Muscle of back (tissue), 11 donors: Measurements from ENCODE around the gene NDUFB4. TPM values are rescaled to one million over a fixed set of nuclear protein-coding genes. Genes with fewer than 3 reads are reported as not detected.
"Not testable (repeated sequence)": the region's sequence is repeated elsewhere in the genome, so short reads cannot be mapped to it uniquely, and the experiment has no call there.

ENCODE experiments used
- DNase-seq, 3 donors: peaks; one replicate each; pipeline versions ENCODE4 v3.0.0 to v3.0.0-alpha.2; 2013
- polyA plus RNA-seq, 10 donors: library from polyadenylated mRNA; unstranded; fragments of 120-200 nt; gene quantifications; one replicate each; pipeline ENCODE4 v1.2.1, GENCODE V29; 2013; ENCODE audit not compliant: insufficient read length in 10 of 10

The NDUFB4 gene
- polyA plus RNA-seq, 10 donors: 150 to 178 (median 163) TPM

DNA sequence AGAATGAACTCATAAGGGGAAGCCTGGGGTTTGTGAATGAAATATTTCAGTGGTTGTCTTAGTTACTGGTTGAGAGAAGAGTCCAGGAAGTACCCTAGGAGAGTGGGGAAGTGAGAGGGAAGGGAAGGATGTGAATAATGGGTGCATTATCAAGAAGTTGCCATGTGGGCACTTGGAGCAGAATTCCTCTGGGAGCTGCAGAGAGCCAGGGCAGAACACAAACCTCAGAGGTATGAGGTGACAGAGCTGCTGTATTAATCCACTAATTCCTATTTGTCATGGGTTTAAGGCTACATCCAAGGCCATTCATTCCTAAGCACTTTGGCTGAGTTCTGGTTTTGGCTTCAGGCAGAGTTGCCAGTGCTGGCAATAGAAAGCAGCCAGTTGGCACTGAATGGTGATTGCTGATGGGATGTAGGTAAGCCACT lies 29.0 kb downstream of the NDUFB4 start:
- no peak for DNase-seq

DNA sequence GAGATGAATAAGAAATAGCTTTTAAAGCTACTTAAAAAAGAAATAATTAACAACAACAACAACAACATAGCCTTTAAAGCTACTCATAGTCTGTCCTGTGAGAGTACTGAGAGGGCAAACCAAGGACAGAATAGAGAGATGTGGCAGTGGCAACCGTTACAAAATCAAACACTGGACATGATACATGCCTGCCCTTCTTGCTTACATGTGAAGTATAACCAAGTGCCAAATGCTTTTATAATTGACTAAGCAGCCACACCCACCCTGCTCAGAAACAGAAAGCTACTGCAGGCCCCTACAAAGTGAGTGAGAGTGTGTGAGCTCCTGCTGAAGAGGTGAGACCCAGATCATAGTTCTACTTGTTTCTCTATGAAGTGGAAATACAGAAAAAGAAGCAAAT lies 38.4 kb downstream of the NDUFB4 start:
- no peak for DNase-seq

DNA sequence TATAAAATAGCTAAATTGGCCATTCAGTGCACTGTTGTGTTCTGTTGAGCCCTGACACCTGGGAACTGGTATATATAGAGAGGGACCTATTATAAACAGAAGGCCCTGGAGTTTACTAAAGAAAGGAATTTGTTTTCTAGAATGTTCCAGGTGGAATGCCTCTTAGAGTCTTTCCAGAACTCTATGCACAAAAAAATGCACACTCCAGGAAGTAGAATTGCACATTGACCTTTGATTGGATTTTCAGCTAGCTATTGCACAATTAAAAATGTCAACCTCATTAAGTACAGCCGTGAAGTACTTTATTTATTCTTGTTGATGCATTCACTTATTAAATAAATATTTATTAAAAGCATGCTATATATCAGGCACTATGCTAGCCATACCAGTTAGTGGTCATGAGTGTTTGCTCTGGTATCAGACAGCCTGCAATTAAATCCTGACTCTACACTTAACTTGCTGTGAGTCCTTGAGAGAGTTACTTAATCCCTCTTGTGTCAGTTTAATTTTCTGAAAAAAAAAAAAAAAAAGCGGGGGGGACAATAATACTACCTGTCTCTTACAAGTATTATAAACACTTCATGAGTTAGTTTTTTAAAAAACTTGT lies 40.8 kb downstream of the NDUFB4 start:
- DNase-seq: no peak

DNA sequence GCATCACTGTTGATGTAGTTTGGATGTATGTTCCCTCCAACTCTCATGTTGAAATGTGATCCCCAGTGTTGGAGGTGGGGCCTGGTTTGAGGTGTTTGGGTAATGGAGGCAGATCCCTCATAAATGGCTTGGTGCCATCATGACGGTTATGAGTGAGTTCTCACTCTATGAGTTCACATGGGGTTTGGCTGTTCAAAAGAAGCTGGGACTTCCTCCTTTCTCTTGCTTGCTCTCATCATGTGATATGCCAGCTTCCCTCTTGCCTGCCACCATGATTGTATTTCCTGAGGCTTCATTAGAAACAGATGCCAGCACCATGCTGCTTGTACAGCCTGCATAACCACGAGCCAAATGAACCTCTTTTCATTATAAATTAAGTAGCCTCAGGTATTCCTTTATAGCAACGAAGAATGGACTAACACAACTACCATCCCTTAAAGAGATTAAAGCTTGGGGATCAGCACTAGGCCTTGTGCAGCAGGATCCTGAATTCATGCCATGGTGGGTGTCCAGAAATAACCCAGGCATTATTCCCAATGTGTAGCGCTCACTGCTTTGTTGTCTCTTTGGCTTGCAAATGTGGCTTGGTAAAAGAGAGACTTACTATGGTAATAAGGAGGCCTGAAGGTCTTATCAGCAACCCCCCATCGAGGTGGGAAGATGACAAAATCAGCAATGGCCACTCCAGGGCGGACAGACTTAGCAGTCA lies 41.9 kb downstream of the NDUFB4 start:
- no peak for DNase-seq

DNA sequence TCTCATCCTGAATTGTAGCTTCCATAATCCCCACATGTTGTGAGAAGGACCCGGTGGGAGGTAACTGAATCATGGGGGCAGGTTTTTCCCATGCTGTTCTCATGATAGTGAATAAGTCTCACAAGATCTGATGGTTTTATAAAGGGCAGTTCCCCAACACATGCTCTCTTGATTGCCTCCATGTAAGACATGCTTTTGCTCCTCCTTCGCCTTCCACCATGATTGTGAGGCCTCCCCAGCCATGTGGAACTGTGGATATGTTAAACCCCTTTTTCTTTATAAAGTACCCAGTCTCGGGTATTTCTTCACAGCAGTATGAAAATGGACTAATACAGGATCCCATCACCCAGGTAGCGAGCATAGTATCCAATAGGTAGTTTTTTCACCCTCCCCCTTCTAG lies 42.7 kb downstream of the NDUFB4 start:
- DNase-seq: not testable (repeated sequence)

DNA sequence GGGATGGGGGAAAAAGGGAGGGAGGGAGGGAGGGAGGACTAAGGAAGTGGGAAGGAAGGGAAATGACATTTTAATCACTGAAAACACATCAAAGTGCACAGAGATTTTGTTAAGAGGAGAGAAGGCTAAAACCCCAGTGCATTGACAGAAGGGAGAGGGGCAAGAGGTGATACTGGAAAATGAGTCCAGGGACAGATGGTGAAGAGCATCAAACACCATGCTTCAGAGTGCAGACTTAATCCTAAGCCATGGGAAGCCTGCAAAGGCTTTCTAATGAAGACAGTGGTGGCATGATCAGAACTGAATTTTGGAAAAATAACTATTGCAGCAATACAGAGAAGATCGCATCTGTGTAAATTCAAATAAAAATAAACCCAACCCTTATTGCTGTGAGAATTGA lies 44.1 kb downstream of the NDUFB4 start:
- no peak for DNase-seq

DNA sequence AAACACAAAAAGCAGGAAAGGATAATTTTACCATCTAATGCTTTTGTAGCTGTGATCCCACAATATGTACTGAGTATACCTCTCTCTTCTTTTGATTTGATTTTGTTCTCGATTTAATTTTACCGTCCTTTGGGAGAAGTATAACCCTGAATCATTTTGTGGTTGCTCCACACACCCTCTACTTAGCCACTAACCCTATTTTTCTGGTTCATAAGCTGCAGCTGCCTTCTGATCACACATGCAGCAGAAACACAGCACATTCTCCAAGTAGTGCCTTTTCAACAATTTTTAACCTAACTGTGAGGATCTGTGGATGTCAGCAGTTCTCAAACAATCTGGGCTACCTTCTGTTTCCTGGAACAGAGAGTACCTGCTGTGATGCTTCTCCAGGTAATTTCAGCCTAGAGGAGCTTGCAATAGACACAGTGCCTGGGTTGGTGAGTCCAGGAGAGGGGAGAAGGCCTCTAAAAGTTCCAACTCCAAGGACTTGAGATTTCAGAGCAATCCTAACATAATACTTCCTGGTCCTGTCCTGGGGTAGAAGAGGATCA lies 45.6 kb downstream of the NDUFB4 start:
- DNase-seq: no peak

DNA sequence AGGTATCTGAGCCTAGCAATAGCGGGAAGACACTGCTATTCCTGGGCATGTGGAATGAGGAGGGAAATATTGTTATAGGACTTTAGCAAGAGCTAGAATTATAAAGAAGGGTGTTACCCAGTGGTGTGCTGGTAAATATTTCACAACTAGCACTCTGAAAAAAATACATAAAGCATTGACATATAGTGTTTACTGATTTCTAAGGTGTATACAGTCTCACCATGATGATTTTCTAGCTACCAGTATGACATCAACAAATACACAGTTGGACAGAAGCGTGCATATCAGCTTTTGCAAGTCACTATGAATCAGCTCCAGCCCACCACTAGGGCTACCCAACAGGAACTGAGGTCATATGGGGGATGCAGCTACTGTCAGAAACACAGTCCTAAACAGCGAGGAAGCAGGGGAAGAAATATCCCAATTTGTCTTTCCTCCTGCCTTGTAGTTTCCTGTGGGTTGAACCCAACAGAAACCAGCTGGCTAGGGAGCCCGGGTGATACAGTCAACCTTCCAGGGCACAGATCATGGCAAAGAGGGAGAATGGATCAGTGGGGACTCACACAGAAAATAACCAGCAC lies 46.3 kb downstream of the NDUFB4 start:
- DNase-seq: no peak

DNA sequence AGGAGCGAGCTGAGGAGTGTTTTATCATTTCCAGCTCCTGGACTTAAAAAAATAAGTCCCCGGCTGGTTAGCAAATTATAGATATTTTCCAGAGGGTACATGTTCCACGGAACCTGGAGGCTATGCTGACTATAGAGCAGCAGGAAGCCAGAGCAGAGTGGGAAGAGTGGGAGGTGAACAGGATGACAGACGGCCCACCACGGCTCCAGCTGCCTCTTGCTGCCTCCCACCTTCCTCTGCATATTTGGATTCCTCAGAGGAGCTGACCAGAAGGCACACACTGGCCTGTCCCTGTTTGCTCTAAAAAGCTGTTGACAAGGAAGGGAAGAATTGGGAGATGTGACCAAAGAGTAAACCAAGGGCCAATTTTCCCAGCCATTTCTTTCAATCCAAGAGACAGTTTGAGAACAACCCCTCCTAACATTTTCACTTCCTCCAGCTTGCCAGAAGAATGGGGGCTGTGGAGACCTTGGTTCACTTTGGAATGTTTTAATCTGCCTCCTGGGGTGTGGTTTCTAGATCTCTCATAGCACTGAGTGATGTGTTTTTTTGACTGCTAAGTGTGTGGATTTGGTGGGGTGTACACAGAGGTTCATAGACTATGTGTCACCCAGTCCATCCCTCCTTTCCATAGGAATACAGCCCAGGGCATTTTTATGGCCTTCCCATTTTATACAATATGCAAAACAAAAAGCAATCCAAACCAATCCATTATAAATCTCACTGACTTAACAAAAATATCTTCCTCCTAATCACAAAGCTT lies 49.1 kb downstream of the NDUFB4 start:
- no peak for DNase-seq

DNA sequence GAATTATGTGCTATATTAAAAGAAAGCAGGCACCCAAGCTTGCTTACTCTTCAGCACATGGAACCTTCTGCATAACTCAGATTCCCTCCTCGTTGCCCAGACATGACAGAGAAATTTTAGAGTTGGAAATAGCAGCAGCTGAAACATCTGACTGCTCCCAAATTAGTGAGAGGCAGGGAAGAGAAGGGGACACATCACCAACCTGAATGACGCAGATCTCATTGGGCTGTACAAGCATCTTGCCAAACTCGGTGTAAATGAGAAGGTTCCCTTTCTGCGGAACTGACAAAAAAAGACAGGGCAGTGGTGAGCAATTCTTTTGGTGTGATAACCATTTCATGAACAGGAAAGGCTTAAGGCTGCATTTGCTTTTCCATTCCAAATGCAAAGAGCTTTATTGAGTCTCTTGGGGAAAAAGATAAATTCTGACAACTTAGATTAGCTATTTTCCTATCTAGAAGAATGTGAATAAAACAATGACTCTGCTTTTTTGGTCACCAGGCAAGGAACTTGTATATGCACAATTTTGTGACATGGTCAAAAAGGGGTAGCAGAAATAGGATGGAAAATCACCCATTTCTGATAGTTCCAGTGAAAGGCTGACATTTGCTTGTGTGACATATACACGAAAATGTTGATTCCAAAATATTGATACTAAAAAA lies 50.8 kb downstream of the NDUFB4 start:
- no peak for DNase-seq

DNA sequence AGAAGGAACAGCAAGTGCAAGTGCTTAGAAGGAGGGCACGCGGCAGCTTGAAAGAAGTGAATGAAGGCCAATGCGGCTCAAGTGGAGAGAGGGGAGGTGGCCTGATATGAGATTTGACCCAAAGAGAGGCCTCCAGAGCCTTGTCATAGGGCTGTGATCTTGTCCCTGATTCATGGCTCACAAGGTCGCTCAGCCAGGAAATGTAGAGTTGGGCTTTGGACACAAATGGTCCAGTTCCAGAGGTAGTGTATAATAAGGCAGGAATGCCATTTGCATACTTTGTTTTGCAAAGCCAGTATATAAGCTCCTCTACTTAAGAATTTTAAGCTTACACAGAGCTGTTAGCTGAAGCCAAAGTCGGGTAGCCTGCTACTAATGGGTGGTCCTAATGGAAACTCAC lies 52.2 kb downstream of the NDUFB4 start:
- no peak for DNase-seq

DNA sequence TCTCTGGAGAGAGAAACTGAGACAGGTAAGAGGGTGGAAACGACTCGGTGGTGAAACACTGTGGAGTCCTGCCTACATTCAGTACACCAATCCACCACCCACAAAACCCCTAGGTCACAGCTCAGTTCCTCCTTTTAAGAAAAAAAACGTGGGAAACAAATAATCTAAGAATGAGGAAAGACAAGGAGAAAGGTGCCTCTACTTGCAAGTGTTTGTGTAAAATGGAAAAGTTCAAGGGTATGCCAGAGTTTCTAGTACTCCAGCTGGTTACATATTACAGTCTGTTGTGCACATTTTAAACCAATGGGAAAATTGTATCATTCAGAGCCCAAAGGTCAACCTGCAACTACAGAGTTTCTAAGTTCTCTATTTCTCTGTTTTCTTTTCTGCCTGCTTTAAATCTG lies 53.7 kb downstream of the NDUFB4 start:
- DNase-seq: no peak

DNA sequence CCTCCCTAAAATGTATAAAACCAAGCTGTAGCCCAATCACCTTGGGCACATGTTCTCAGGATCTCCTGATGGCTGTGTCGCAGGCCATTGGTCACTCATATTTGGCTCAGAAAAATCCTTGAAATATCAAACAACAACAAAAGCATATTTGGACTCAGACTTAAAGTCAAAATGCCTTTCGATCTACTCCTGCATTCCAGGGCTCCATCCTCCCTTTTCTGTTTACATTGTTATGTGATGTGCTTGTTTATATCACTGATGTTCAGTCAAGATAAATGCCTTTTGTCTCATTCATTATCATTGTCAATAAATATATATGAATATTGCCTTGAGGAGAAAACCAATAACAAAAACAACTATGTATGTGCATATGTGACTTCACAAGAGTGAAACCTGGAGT lies 54.2 kb downstream of the NDUFB4 start:
- DNase-seq: no peak

Other genes with a start within 250 kb of the NDUFB4 start
- 10 to 100 TPM in 9 of 10 donors, 1 to 10 TPM in 1; 8.8 to 19.3 (median 15.3) TPM for gene LRRC58, start 247.0 kb upstream of the NDUFB4 start, polyA plus RNA-seq
- gene FSTL1, start 145.3 kb upstream of the NDUFB4 start, polyA plus RNA-seq: 1,000 to 10,000 TPM in 3 of 10 donors, 100 to 1,000 TPM in 7; 611 to 1,193 (median 791) TPM
- under 1 TPM in 6 of 10 donors, not detected in 4; 0.10 to 0.53 (median 0.22) TPM for gene HGD, start 85.9 kb downstream of the NDUFB4 start, polyA plus RNA-seq
- gene RABL3, start 146.2 kb downstream of the NDUFB4 start, polyA plus RNA-seq: 10 to 100 TPM; 14.5 to 25.6 (median 21.4) TPM
- 10 to 100 TPM in 9 of 10 donors, 1 to 10 TPM in 1; 8.2 to 13.8 (median 11.1) TPM for gene GTF2E1, start 146.4 kb downstream of the NDUFB4 start, polyA plus RNA-seq